Measurements from ENCODE around the gene IL34. TPM values are rescaled to one million over a fixed set of nuclear protein-coding genes. Genes with fewer than 3 reads are reported as not detected.
A peak's percentile ranks its signal among the peaks of the same experiment; 100 is the strongest.
"Not testable (repeated sequence)": the region's sequence is repeated elsewhere in the genome, so short reads cannot be mapped to it uniquely, and the experiment has no call there.

Gene IL34
- total RNA-seq, 1 experiment from 2014 or later = 8.8 TPM

GRCh38 chr16:70612931-70613330 is 33.4 kb upstream of the IL34 start:
- H3K27me3 ChIP-seq (ENCODE audit: control insufficient read depth, insufficient read depth, low read length) = no peaks in the 10 kb centered on the region
- no peak overlapping the region for H3K4me3 ChIP-seq (ENCODE audit: insufficient read depth, low read depth, low read length)
- peaks cover 8% of the 10 kb centered on the region for H3K36me3 ChIP-seq (replicated peaks; ENCODE audit: control insufficient read depth, insufficient read depth, low read length)
- no peak for DNase-seq

GRCh38 chr16:70614208-70614951 is 32.0 kb upstream of the IL34 start:
- DNase-seq = no peak
- Histone ChIP-seq H3K4me3 (ENCODE audit: insufficient read depth, low read depth, low read length) (no peak overlapping the region), H3K27me3 (ENCODE audit: control insufficient read depth, insufficient read depth, low read length) (no peaks in the 10 kb centered on the region), H3K36me3 (replicated peaks; ENCODE audit: control insufficient read depth, insufficient read depth, low read length) (peaks cover 10% of the 10 kb centered on the region)

DNA sequence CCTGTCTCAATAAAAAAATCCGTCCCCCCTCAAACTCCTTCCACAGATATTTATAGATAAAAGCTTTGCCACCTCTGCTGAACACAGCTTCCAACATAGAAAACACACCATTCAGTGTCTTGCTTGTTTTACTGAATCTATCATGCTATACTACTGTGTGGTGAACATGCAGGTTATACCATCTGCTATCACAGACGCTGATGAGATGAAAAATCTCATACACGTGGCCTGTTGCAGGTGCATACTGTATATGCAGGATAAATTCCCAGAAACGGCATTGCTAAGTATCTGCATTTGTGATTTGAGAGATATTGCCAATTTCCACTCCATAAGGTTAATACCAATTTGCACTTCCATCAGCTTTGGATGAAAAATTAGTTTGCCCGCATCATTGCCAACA is 30.4 kb upstream of the IL34 start:
- no peak for DNase-seq
- Histone ChIP-seq H3K36me3 (replicated peaks; ENCODE audit: control insufficient read depth, insufficient read depth, low read length) (peaks cover 10% of the 10 kb centered on the region), H3K4me3 (ENCODE audit: insufficient read depth, low read depth, low read length) (no peak overlapping the region)

GRCh38 chr16:70621864-70622263 is 24.5 kb upstream of the IL34 start:
- not testable (repeated sequence) for H3K27me3 ChIP-seq (ENCODE audit: control insufficient read depth, insufficient read depth, low read length); H3K36me3 ChIP-seq (replicated peaks; ENCODE audit: control insufficient read depth, insufficient read depth, low read length); DNase-seq
- H3K4me3 ChIP-seq (ENCODE audit: insufficient read depth, low read depth, low read length) = peak overlapping the region; percentile 12; the same call in 1 of the 2 replicates

More for the DNA sequence above, 30.4 kb upstream of the IL34 start:
- H3K27me3 ChIP-seq (ENCODE audit: control insufficient read depth, insufficient read depth, low read length) = no peaks in the 10 kb centered on the region

GRCh38 chr16:70627696-70628095 is 18.7 kb upstream of the IL34 start:
- no peak for DNase-seq
- Histone ChIP-seq H3K4me3 (ENCODE audit: insufficient read depth, low read depth, low read length) (no peak overlapping the region), H3K36me3 (replicated peaks; ENCODE audit: control insufficient read depth, insufficient read depth, low read length) (no peaks in the 10 kb centered on the region), H3K27me3 (ENCODE audit: control insufficient read depth, insufficient read depth, low read length) (no peaks in the 10 kb centered on the region)

DNA sequence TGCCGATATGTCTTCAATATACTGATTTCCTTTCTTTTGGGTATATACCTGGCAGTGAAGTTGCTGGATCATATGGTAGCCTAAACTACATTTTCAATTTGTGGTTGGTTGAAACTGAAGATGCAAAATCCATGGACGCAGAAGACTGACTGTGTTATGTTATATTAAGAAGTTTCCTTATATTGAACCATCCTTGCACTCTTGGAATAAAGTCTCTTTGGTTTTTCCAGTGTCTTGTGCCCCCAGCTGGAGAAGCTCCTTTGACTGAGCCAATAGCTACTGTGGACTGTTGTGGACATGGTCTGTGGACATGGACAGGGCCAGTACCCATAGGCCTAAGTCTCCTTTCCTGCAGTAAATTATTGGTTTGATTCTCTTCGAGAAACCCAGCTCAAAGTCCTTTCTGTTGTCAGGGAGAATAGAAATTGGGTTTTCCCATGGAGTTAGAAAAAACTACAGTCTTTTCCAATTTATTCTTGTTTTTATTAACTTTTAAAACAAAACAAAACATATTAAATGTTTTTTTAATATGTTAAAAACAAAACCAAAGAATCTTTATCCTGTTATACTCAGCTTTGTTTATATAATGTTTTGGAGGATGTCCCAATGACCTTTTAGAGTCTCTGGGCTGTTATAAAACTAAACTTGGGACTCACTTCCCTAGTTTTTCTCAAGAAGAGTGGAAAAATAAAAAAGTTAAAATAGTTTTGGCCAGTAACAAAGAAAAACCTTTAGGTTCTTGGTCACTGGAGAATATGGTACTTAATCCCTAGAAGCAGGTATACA is 15.2 kb upstream of the IL34 start:
- no peak for DNase-seq
- Histone ChIP-seq H3K36me3 (replicated peaks; ENCODE audit: control insufficient read depth, insufficient read depth, low read length) (no peaks in the 10 kb centered on the region), H3K4me3 (ENCODE audit: insufficient read depth, low read depth, low read length) (no peak overlapping the region), H3K27me3 (ENCODE audit: control insufficient read depth, insufficient read depth, low read length) (no peaks in the 10 kb centered on the region)

DNA sequence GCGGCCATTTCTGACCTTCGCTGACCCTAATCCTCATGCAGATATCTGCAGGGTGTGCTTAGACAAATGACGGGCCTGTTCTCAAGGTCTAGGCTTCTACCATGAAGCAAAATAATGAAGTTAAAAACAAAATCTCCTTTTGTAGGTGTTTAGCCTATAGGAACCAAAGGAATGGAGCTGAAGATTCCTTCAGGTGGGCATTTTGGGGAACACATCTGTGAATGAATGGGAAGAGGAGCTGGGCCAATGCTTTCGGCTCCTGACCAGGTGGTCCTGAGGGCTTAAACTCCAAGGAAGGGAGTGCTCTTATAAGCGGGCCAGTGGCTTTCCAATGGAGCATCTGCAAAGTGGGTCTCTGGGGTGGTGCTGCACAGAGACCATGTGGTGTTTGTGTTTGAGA is 14.1 kb upstream of the IL34 start:
- no peak overlapping the region for H3K4me3 ChIP-seq (ENCODE audit: insufficient read depth, low read depth, low read length)
- no peaks in the 10 kb centered on the region for H3K36me3 ChIP-seq (replicated peaks; ENCODE audit: control insufficient read depth, insufficient read depth, low read length)
- H3K27me3 ChIP-seq (ENCODE audit: control insufficient read depth, insufficient read depth, low read length) = no peaks in the 10 kb centered on the region
- no peak for DNase-seq

- H3K27me3 ChIP-seq (ENCODE audit: control insufficient read depth, insufficient read depth, low read length); H3K36me3 ChIP-seq (replicated peaks; ENCODE audit: control insufficient read depth, insufficient read depth, low read length); H3K4me3 ChIP-seq (ENCODE audit: insufficient read depth, low read depth, low read length); DNase-seq: not testable (repeated sequence)
These were observed 12.7 kb upstream of the IL34 start for GRCh38 chr16:70633617-70634016.

DNA sequence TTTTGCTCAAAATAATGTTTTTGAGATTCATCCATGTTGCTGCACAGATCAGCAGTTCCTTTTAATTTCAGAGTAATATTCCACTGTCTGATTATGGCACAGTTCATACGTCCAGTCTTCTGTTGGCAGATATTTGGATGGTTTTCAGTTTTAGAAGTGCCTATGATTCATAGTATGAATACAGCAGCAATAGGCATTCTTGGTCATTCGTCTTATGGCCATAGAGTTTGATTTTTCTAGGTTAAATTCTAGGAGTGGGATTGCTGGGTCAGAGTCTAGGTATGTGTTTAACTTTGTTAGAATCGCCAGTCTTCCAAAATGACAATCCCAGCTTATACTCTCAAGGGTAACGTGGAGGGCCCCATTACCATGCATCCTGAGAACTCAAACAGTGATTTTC is 11.5 kb upstream of the IL34 start:
- Histone ChIP-seq H3K4me3 (ENCODE audit: insufficient read depth, low read depth, low read length) (no peak overlapping the region), H3K36me3 (replicated peaks; ENCODE audit: control insufficient read depth, insufficient read depth, low read length) (no peaks in the 10 kb centered on the region), H3K27me3 (ENCODE audit: control insufficient read depth, insufficient read depth, low read length) (no peaks in the 10 kb centered on the region)
- no peak for DNase-seq

GRCh38 chr16:70635336-70636016 is 10.9 kb upstream of the IL34 start:
- Histone ChIP-seq H3K36me3 (replicated peaks; ENCODE audit: control insufficient read depth, insufficient read depth, low read length) (no peaks in the 10 kb centered on the region), H3K27me3 (ENCODE audit: control insufficient read depth, insufficient read depth, low read length) (no peaks in the 10 kb centered on the region), H3K4me3 (ENCODE audit: insufficient read depth, low read depth, low read length) (no peak overlapping the region)
- no peak for DNase-seq

DNA sequence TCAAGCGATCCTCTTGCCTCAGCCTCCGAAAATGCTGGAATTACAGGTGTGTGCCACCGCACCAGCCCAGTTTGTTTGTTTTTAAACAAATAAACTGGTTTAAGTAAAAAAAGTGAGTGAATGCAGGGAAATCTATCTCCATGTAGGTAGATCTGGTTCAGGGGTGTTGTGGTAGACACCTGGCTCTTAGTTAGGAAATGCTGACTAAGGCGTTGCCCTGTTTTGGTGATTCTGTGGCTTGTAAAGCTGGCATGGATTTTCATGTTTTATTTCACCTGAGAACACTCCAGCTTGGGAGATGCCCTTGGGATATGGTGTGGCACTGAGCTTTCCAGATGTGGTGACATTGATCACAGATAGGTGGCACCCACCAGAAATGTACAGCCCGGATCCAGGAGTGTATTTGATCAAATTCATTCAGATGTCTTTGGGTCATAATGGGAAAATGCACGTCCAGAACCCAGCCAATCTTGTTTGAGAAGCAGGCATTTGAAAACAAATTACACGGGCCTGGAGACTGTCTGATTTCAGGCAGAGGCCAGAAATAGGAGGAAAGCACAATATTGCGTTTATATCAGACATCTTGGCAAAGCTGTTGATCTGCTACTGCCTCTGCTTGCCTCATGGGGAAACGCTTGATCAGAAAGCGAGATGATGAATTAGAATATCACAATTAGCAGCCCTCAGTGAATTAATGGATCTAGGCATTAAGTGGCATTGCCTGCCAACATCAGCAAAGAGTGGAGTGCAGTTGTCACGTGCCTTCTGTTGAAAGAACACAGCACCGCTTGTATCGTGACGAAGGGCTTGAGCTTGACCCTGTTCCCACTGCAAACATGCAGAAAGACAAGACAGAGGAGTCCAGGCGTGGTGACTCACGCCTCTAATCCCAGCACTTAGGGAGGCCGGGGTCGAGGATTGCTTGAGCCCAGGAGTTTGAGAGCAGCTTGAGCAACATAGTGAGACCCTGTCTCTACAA is 7.3 kb upstream of the IL34 start:
- no peaks in the 10 kb centered on the region for H3K27me3 ChIP-seq (ENCODE audit: control insufficient read depth, insufficient read depth, low read length)
- no peaks in the 10 kb centered on the region for H3K36me3 ChIP-seq (replicated peaks; ENCODE audit: control insufficient read depth, insufficient read depth, low read length)
- DNase-seq = no peak
- H3K4me3 ChIP-seq (ENCODE audit: insufficient read depth, low read depth, low read length) = no peak overlapping the region

DNA sequence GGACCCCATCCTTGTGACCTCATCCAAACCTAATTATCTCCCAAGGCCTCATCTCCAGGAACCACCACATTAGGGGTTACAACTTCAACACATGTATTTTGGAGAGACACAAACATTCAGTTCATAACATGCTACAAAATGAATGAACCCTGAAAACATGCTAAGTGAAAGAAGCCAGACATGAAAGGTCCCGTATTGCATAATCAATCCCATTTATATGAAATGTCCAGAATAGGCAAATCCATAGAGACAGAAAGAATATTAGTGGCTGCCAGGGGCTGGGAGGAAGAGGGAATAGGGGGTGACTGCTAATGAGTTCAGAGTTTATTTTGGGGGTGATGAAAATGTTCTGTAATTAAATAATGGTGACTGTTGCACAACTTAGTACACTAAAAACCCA is 3.7 kb upstream of the IL34 start:
- Histone ChIP-seq H3K27me3 (ENCODE audit: control insufficient read depth, insufficient read depth, low read length) (no peaks in the 10 kb centered on the region), H3K4me3 (ENCODE audit: insufficient read depth, low read depth, low read length) (no peak overlapping the region), H3K36me3 (replicated peaks; ENCODE audit: control insufficient read depth, insufficient read depth, low read length) (no peaks in the 10 kb centered on the region)
- DNase-seq = no peak

GRCh38 chr16:70643264-70643663 is 3.1 kb upstream of the IL34 start:
- H3K36me3 ChIP-seq (replicated peaks; ENCODE audit: control insufficient read depth, insufficient read depth, low read length); H3K27me3 ChIP-seq (ENCODE audit: control insufficient read depth, insufficient read depth, low read length); H3K4me3 ChIP-seq (ENCODE audit: insufficient read depth, low read depth, low read length); DNase-seq: not testable (repeated sequence)

All from H7 (cell line).